WERI-Rb-1 (cell line): ENCODE measurements around the gene TRIM65.
A peak's percentile ranks its signal among the peaks of the same experiment; 100 is the strongest.

ENCODE experiments used
- DNase-seq: peaks from one replicate; pipeline ENCODE4 v3.0.0-alpha.2; 2020
- H3K27ac ChIP-seq: fragments of 250-450 bp; sonication (Bioruptor Pico); 2 replicates; pipeline ENCODE4 v1.5.1; 2020; ENCODE audit warnings: mild to moderate bottlenecking, moderate library complexity
- H3K27me3 ChIP-seq: fragments of 250-450 bp; sonication (Bioruptor Pico); 2 replicates; pipeline ENCODE4 v1.5.1; 2021; ENCODE audit warnings: mild to moderate bottlenecking, low read depth, moderate library complexity; ENCODE audit not compliant: insufficient read depth, severe bottlenecking
- H3K36me3 ChIP-seq: fragments of 250-450 bp; sonication (Bioruptor Pico); 2 replicates; pipeline ENCODE4 v1.5.1; 2020; ENCODE audit warnings: mild to moderate bottlenecking, moderate library complexity
- H3K4me3 ChIP-seq: 2 replicates; pipeline ENCODE4 v1.5.1; 2011; ENCODE audit warnings: low read depth, mild to moderate bottlenecking, control low read depth, low read length
- H3K9me3 ChIP-seq: fragments of 250-450 bp; sonication (Bioruptor Pico); 2 replicates; pipeline ENCODE4 v1.5.1; 2021; ENCODE audit warnings: mild to moderate bottlenecking, moderate library complexity; ENCODE audit not compliant: severe bottlenecking
- TF ChIP-seq, protein P1 (sequence below): IDR thresholded peaks from 2 replicates; pipeline ENCODE4 v1.5.1; 2011; ENCODE audit warnings: low read depth, mild to moderate bottlenecking, control low read depth, inconsistent platforms, low read length

The TRIM65 gene

DNA sequence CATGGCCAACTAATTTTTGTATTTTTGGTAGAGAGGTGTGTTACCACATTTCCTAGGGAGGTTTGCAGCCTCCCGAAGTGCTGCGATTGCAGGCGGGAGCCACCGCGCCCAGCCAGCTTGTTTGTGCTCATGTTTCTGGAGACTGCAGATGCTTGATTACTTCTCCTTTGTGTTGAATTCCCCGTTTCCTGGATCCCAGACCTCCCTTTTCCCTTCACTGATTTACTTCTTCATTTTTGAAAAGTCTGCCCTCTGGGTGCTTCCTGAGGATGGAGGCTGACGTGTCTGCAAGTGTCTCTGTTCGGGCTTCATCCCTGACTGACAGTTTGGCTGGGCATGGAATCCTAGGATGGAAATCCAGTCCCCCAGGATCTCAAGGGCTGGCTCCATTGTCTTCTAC is 11.3 kb downstream of the TRIM65 start:
- no peak overlapping the region for H3K27ac ChIP-seq
- H3K9me3 ChIP-seq, result no peaks in the 10 kb centered on the region
- peaks cover 11% of the 10 kb centered on the region for H3K36me3 ChIP-seq
- DNase-seq, result no peak
- no peaks in the 10 kb centered on the region for H3K27me3 ChIP-seq
- TF ChIP-seq, protein P1, sequence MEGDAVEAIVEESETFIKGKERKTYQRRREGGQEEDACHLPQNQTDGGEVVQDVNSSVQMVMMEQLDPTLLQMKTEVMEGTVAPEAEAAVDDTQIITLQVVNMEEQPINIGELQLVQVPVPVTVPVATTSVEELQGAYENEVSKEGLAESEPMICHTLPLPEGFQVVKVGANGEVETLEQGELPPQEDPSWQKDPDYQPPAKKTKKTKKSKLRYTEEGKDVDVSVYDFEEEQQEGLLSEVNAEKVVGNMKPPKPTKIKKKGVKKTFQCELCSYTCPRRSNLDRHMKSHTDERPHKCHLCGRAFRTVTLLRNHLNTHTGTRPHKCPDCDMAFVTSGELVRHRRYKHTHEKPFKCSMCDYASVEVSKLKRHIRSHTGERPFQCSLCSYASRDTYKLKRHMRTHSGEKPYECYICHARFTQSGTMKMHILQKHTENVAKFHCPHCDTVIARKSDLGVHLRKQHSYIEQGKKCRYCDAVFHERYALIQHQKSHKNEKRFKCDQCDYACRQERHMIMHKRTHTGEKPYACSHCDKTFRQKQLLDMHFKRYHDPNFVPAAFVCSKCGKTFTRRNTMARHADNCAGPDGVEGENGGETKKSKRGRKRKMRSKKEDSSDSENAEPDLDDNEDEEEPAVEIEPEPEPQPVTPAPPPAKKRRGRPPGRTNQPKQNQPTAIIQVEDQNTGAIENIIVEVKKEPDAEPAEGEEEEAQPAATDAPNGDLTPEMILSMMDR, result no peak
- H3K4me3 ChIP-seq, result no peak overlapping the region

DNA sequence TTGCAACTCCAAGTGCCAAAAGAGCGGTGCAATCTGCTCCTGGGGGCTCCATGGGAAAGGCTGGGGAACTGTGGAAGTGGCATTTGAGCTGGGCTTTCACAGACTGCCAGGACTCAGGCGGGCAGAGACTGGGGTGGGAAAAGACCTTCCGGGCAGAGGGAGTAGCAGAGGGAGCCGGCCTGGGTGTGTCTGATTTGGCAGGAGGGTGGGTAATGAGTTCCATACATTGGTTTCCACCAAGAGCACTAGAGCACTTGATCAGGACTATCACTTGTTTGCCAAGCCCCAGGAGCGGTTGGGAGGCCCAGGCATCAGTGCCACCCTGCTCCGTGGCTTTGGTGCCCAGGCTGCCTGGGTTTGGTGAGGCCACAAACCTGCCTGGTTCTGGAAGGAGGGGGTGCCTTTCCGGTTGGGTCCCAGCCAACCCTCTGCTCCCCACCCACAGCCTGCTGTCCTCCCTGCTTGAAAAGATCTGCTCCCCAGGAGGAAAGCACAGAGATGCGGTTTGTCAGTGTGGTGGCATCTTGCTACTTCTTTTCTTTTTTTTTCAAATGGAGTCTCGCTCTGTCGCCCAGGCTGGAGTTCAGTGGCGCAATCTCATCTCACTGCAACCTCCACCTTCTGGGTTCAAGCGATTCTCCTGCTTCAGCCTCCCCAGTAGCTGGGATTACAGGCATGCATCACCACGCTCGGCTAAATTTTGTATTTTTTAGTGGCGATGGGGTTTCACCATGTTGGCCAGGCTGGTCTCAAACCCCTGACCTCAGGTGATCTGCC is 14.9 kb downstream of the TRIM65 start:
- Histone ChIP-seq H3K27me3 (no peaks in the 10 kb centered on the region), H3K4me3 (no peak overlapping the region), H3K9me3 (no peaks in the 10 kb centered on the region), H3K27ac (no peak overlapping the region), H3K36me3 (peaks cover under 1% of the 10 kb centered on the region; the same call in 1 of the 2 replicates)
- DNase-seq, result no peak
- TF ChIP-seq, protein P1, result no peak

DNA sequence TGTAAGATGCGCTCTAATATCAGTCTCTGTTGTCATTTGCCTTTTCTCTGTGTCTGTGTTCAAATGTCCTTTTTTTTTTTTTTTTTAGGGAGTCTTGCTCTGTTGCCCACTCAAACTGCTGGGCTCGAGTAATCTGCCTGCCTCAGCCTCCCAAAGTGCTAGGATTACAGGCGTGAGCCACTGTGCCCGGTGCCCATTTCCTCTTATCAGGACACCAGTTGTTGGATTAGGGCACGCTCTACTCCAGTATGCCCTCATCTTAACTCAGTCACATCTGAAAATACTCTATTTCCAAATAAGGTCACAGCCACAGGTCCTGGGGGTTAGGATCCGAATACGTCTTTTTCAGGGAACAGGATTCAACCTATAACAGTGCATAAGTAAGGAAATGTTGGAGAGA is 16.5 kb downstream of the TRIM65 start:
- Histone ChIP-seq H3K36me3 (peaks cover 15% of the 10 kb centered on the region), H3K27ac (no peak overlapping the region), H3K4me3 (no peak overlapping the region), H3K9me3 (no peaks in the 10 kb centered on the region), H3K27me3 (no peaks in the 10 kb centered on the region)
- TF ChIP-seq, protein P1, result no peak
- DNase-seq, result no peak

DNA sequence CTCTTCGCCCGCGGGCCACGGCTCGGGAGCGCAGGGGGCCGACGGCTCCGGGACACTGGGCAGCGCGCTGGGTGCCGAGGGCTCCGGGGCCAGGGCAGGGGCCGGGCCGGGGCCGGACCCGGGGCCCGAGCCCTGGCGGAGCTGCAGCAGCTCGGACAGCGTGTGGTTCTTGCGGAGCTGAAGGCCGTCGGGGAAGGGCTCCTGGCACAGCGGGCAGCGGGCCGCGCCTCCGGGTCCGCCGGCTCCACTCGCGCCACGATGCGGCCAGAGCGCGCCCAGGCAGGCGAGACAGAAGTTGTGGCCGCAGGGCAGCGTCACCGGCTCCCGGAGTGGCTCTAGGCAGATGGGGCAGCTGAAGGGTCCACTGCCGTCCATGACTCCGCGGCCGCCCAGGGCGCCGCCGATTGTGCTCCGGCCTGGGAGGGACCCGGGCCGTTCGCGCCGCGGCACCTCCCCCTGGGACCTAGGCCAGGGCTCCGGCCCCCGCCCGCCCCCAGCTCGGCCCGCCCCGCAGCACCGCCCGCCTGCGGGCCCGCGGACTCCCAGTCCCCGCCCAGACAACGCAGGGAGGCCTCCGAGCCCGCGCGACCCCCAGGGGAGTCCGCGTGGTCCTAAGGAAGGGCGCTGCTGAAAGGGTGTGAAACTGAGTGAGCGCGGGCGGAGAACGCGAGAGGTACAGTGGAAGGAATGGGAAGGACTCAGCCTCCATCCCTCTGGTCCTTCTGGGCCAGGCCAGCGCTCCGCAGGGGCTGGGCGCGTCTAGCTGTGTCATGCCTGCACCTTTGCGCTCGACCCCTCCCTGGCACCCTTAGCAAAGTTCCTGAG is 18.4 kb downstream of the TRIM65 start, which contains the start of gene TRIM47:
TRIM47 (minus strand) TSS at position 408 of the 825 bp plus-strand sequence; CDS start at position 375, 33 bp downstream.
- Histone ChIP-seq H3K27ac (peak within 1 kb of the TSS; percentile 90), H3K4me3 (peak within 1 kb of the TSS; percentile 51), H3K9me3 (no peaks in the 10 kb centered on the region), H3K27me3 (no peaks in the 10 kb centered on the region), H3K36me3 (peaks cover 33% of the 10 kb centered on the region)
- TF ChIP-seq, protein P1, result 0 out of 2 replicates have a peak, but pooled peaks have one; percentile 14
- DNase-seq, result peak; percentile 75

DNA sequence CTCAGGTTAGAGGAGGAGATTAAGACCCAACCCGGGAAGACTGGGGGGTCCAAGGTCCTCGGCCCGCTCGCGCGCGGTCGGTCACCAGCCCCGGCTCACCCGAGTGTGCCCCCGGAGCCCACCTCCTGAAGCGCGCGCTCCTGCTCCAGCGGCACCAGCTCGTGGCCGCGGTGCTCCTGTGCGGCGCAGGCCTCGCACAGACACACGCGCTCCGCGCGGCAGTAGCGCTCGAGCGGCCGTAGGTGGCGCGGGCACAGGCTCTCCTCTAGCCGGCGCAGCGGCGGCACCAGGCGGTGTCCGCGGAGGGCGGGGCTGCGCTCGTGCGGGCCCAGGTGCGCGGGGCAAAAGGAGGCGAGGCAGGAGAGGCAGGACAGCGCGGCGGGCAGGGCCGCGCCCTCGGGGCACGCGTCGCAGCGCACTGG is 19.0 kb downstream of the TRIM65 start:
- TF ChIP-seq, protein P1, result peak; percentile 73
- Histone ChIP-seq H3K27me3 (no peaks in the 10 kb centered on the region), H3K4me3 (peak overlapping the region; percentile 51), H3K27ac (peak overlapping the region; percentile 90), H3K36me3 (peaks cover 34% of the 10 kb centered on the region), H3K9me3 (no peaks in the 10 kb centered on the region)
- peak; percentile 84 for DNase-seq
